ENCODE data around the gene CR1L.
"Not testable (repeated sequence)": the region's sequence is repeated elsewhere in the genome, so short reads cannot be mapped to it uniquely, and the experiment has no call there.

The CR1L gene

GRCh38 chr1:207747627-207748492 is 102.9 kb downstream of the CR1L start:
- no peak for DNase-seq

GRCh38 chr1:207748737-207749528 is 104.0 kb downstream of the CR1L start:
- DNase-seq: no peak

DNA sequence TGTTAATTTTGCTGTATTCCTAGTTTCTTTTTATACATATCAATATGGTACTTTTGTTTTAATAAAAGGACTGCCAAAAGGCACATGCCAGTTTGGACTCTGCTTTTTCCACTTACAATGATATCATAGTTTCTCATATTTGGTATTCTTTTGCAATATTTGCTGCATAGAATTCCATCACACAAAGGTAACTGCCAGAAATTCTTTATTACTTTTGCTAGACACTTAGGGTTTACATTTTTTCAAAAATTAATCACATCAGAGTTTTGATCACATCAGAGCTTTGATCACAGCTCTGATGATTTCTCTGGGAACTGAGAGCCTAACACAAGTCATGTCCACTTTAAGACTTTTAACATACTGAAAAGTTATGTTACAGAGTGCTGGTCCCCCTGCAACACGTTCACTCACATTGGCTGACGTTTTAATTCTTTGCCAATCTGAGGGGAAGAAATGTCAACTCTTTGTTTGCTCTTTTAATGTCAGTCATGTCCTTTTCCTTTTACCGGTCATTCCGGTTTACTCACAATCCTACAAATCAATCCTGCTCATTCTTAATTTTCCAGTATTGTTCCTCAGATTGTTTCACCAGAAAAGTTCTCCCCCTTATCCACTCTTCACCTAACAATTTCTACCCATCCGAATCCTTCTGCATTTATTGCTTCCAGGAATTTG is 105.8 kb downstream of the CR1L start:
- DNase-seq: no peak

GRCh38 chr1:207751463-207751789 is 106.5 kb downstream of the CR1L start:
- DNase-seq: not testable (repeated sequence)

GRCh38 chr1:207751790-207752455 is 107.0 kb downstream of the CR1L start, which contains the start of gene CD46:
Gene CD46 (plus strand): TSS chr1:207752054. CDS start chr1:207752213, 159 bp downstream.
- peak; percentile 93 for DNase-seq

- no peak for DNase-seq
Measured at GRCh38 chr1:207752456-207752998, 107.6 kb downstream of the CR1L start.

GRCh38 chr1:207753611-207754010 is 108.7 kb downstream of the CR1L start:
- no peak for DNase-seq

DNA sequence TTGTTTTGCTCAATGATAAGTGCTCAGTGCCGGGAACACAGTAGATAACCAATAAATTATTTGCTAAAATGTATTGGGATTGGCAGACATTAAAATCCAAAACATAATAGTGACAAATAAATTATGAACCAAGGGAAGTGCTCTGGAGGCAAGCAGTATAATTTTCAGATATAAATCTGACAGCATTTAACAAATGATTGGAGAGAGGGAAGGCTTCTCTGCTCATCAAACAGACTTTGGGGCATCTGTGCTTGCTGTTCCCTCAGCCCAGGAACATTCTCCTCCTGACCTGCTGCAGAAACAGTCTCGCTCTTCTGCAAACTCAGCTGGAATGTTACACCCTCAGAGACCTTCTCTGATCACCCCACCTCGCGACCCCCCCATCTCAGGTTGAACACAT is 109.1 kb downstream of the CR1L start:
- DNase-seq: no peak

DNA sequence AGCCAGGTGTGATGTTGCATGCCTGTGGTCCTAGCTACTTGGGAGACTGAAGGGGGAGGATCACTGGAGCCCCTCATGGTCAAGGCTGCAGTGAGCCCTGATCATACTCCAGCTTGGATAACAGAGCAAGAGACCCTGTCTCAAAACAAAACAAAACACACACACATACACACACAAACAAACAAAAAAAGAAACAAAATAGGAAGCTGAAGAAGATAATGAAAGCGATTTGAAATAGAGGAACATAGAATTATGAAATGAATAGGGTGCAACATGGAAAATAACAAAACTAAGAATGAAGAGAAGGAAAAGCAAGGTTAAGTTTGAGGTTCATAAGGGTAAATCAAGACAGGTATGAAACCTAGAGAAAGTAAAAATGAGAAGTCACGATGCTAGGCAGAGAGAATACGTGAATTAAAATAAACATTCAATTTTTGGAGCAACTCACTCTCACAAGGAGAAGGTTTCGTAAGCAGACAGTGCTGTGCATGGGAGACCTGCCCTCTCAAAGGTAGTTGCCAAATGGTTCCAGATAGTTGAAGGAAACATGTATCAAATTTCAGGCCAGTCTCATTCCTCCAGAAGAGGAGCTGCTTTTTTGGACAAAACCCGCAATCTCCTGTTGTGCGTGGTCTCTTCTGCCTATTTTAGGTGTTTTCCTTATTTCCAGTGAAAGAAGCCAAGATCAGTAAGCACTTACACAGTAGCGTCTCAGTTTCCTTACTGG is 110.2 kb downstream of the CR1L start:
- no peak for DNase-seq

- no peak for DNase-seq
Measured at GRCh38 chr1:207755846-207756693, 111.1 kb downstream of the CR1L start.

DNA sequence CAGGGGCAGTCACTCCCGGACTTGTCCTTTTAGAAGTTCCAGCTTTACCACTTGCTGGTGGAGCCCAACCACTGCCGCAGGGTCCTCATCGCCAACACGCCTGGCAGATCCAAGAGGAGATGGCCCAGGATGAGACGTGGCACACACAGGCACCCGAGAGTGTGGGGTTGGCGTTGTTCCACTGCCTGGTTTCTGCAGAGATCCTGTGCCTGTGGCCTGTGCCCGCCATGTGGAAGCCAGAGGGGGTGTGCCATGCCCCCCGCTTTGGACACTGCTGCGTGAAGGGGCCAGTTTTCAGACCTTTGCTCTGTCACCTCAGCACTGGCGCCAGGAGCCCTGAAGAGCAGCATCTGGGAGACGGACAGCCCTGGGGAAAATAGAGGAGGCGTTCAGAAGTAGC is 117.7 kb downstream of the CR1L start:
- no peak for DNase-seq

DNA sequence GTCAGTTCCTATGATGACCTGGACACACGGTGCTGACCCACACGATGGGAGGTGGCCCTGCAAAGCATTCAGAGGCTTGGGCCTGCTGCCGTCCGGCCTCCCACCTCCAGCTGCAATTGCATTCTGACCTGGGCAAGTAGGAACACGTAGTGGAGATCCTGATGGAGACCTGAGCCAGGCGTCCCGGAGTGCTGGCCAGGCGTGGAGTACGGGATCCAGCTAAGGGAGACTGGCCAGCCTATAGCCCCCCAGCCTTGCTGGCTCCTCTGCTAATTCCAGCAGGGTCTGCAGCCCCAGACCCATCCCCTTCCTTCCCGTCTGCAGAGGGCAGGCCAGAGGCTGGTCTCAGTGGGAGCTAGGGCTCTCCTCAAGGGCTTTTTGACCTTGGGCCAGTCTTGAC is 118.2 kb downstream of the CR1L start:
- DNase-seq: no peak

DNA sequence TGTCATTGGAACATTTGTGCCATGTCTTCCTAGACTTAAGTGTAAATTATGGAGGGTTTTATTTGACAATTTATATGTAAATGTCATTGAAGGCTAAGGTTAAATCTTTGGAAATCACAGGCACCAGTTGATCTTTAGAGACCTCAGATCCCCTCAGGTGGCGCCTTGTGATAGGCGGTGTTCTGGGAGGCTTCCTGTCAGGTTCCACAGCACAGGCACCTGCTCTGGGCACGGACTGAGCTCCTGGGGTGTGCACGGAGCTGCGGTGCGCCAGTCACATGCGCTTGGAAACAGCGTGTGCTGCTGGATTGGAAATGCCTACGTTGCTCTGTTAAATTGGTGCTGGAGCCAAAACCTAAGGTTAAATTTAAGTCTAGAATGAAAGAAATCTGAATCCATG is 119.0 kb downstream of the CR1L start:
- DNase-seq: no peak

- no peak for DNase-seq
Measured at GRCh38 chr1:207766569-207766968, 121.6 kb downstream of the CR1L start.

DNA sequence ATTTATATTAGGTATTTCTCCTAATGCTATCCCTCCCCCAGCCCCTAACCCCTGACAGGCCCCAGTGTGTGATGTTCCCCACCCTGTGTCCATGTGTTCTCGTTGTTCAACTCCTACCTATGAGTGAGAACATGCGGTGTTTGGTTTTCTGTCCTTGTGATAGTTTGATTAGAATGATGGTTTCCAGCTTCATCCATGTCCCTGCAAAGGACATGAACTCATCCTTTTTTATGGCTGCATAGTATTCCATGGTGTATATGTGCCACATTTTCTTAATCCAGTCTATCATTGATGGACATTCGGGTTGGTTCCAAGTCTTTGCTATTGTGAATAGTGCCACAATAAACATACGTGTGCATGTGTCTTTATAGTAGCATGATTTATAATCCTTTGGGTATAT is 125.6 kb downstream of the CR1L start:
- DNase-seq: not testable (repeated sequence)

Measured in activated gamma-delta T cell treated with Interleukin-2 at 50 U/mL for 16 hours (primary cell).